Measurements from ENCODE around the gene S100Z. TPM values are rescaled to one million over a fixed set of nuclear protein-coding genes. Genes with fewer than 3 reads are reported as not detected.

Gene S100Z
- total RNA-seq, 1 donor from 2014 or later = not detected

DNA sequence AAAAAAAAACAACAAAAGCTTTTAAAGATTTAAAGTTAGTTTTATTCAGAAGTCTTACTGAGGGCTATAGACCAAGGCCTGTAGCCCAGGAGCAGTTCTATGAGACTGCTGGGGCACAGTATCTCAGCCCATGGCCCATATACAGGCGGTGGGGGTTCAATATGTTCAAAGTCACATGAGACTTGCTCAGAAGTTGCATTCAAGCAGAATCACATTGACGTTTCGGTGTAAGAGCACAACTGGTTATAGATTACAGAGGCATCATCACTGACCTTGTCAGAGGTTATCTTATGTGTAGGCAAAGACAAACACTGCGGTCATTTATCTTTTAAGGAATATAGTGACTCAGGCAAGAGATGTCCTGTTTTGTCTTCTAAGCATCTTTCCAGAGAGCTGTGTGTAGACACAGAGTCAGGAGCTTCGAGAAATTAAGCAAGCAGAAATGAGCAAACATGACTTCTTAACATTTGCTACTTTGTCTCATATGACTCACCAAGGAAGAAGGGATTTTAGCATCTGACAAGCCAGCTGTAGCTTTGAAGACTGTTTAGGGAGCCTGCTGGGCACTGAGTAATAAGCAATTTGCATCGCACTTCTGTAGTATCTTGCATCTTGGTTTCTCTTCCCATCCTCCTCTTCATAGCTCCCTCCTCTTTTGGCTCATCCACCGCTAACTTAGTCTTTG, 43.9 kb upstream of the S100Z start:
- no peaks in the 10 kb centered on the region for H3K27me3 Mint-ChIP-seq (ENCODE audit: low read depth, unreplicated experiment)
- no peaks in the 10 kb centered on the region for H3K36me3 ChIP-seq (ENCODE audit: insufficient read depth, low read length)
- no peak overlapping the region for H2AFZ ChIP-seq (ENCODE audit: low read depth, low read length)
- peaks cover 54% of the 10 kb centered on the region for H3K4me1 Mint-ChIP-seq (ENCODE audit: low read depth, unreplicated experiment)
- H3K9me3 ChIP-seq (ENCODE audit: insufficient read depth, low read depth, low read length) = no peaks in the 10 kb centered on the region
- H3K4me3 ChIP-seq (ENCODE audit: insufficient read depth, low read depth, low read length) = no peak overlapping the region
- peaks cover 60% of the 10 kb centered on the region for H3K4me1 ChIP-seq (ENCODE audit: insufficient read depth, low read length)
- H3K27me3 ChIP-seq (ENCODE audit: insufficient read depth, low read length) = no peaks in the 10 kb centered on the region
- no peaks in the 10 kb centered on the region for H3K79me2 ChIP-seq (ENCODE audit: insufficient read depth, low read length)
- peak overlapping the region; percentile 72 for H3K4me2 ChIP-seq (ENCODE audit: low read length)
- TF ChIP-seq, protein P1, sequence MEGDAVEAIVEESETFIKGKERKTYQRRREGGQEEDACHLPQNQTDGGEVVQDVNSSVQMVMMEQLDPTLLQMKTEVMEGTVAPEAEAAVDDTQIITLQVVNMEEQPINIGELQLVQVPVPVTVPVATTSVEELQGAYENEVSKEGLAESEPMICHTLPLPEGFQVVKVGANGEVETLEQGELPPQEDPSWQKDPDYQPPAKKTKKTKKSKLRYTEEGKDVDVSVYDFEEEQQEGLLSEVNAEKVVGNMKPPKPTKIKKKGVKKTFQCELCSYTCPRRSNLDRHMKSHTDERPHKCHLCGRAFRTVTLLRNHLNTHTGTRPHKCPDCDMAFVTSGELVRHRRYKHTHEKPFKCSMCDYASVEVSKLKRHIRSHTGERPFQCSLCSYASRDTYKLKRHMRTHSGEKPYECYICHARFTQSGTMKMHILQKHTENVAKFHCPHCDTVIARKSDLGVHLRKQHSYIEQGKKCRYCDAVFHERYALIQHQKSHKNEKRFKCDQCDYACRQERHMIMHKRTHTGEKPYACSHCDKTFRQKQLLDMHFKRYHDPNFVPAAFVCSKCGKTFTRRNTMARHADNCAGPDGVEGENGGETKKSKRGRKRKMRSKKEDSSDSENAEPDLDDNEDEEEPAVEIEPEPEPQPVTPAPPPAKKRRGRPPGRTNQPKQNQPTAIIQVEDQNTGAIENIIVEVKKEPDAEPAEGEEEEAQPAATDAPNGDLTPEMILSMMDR (IDR thresholded peaks at IDR 0.05; ENCODE audit: insufficient read depth, low read depth, low read length) = no peak
- TF ChIP-seq EZH2 (IDR thresholded peaks at IDR 0.05; ENCODE audit: insufficient read depth, low read length) = no peak
- H3K4me3 Mint-ChIP-seq (ENCODE audit: unreplicated experiment) = peak overlapping the region; percentile 50
- H4K20me1 ChIP-seq (ENCODE audit: insufficient read depth, low read length) = no peaks in the 10 kb centered on the region
- peak overlapping the region; percentile 76 for H3K9ac ChIP-seq (ENCODE audit: low read length)
- H3K36me3 Mint-ChIP-seq (ENCODE audit: low read depth, unreplicated experiment) = no peaks in the 10 kb centered on the region
- H3K27ac ChIP-seq (ENCODE audit: low read depth, low read length) = peak overlapping the region; percentile 95
- DNase-seq (ENCODE audit: low read depth) (peak; percentile 100), FAIRE-seq (peak; percentile 99)
- H3K27ac Mint-ChIP-seq (ENCODE audit: unreplicated experiment) = peak overlapping the region; percentile 96
- H3K9me3 Mint-ChIP-seq (ENCODE audit: unreplicated experiment) = peaks cover 3% of the 10 kb centered on the region

DNA sequence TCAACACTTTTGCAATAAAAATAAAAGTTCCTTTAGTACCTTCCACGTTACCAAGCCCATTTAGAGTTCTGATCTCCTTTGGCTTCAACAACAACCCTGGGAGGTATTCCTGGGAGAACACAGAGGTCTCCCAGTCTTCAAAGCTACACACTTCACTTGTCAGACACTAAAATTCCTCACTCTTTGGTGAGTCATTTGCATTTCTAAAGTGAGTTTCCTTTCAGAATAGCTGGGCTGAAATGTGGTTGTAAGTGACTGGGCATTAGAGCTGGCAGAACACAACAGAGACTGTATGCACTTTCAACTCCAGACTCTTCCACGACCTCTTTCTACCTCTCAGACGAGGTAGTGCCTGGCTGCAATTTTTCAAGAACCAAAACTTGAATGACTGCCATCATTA, 42.5 kb upstream of the S100Z start:
- peak overlapping the region; percentile 67 for H3K4me2 ChIP-seq (ENCODE audit: low read length)
- Mint-ChIP-seq H3K9me3 (ENCODE audit: unreplicated experiment) (peaks cover 5% of the 10 kb centered on the region), H3K4me1 (ENCODE audit: low read depth, unreplicated experiment) (peaks cover 45% of the 10 kb centered on the region), H3K27ac (ENCODE audit: unreplicated experiment) (peak overlapping the region; percentile 93), H3K27me3 (ENCODE audit: low read depth, unreplicated experiment) (no peaks in the 10 kb centered on the region), H3K4me3 (ENCODE audit: unreplicated experiment) (peak overlapping the region; percentile 2), H3K36me3 (ENCODE audit: low read depth, unreplicated experiment) (no peaks in the 10 kb centered on the region)
- no peaks in the 10 kb centered on the region for H3K36me3 ChIP-seq (ENCODE audit: insufficient read depth, low read length)
- H3K4me3 ChIP-seq (ENCODE audit: insufficient read depth, low read depth, low read length) = no peak overlapping the region
- no peak overlapping the region for H2AFZ ChIP-seq (ENCODE audit: low read depth, low read length)
- peaks cover 51% of the 10 kb centered on the region for H3K4me1 ChIP-seq (ENCODE audit: insufficient read depth, low read length)
- H3K9me3 ChIP-seq (ENCODE audit: insufficient read depth, low read depth, low read length) = no peaks in the 10 kb centered on the region
- DNase-seq (ENCODE audit: low read depth) = peak; percentile 91
- no peaks in the 10 kb centered on the region for H3K27me3 ChIP-seq (ENCODE audit: insufficient read depth, low read length)
- no peaks in the 10 kb centered on the region for H4K20me1 ChIP-seq (ENCODE audit: insufficient read depth, low read length)
- no peaks in the 10 kb centered on the region for H3K79me2 ChIP-seq (ENCODE audit: insufficient read depth, low read length)
- peak overlapping the region; percentile 76 for H3K9ac ChIP-seq (ENCODE audit: low read length)
- H3K27ac ChIP-seq (ENCODE audit: low read depth, low read length) = peak overlapping the region; percentile 95
- FAIRE-seq = peak; percentile 69
- TF ChIP-seq EZH2 (IDR thresholded peaks at IDR 0.05; ENCODE audit: insufficient read depth, low read length) = no peak
- TF ChIP-seq, protein P1 (IDR thresholded peaks at IDR 0.05; ENCODE audit: insufficient read depth, low read depth, low read length) = no peak

DNA sequence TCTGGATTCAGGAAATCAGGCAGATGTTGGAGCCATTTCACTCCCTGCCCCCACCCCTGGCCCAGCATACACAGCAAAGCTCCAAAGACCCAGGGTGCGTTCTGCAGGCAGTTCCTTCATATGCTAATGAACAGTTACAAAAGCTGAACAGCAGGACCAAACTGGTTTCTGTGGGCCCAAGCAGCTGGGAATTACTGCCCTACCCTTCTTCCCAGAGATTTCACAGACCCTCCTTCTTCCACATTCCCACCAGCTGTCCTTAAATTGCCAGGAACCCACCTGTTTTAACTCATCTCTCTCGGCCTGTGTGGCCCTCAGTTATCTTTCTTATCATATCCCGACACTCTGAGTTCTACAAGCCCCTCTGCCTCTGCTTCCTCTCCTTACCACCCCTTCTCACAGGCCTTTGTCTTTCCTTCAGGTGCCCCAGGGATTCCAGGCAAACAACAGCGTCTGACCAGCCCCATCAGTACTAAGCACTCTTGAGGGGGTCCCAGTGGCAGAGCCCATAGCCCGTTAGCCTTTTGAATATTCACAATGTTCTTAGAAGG, 41.6 kb upstream of the S100Z start:
- Mint-ChIP-seq H3K27ac (ENCODE audit: unreplicated experiment) (peak overlapping the region; percentile 93), H3K36me3 (ENCODE audit: low read depth, unreplicated experiment) (no peaks in the 10 kb centered on the region), H3K9me3 (ENCODE audit: unreplicated experiment) (peaks cover 5% of the 10 kb centered on the region), H3K27me3 (ENCODE audit: low read depth, unreplicated experiment) (no peaks in the 10 kb centered on the region), H3K4me1 (ENCODE audit: low read depth, unreplicated experiment) (peaks cover 44% of the 10 kb centered on the region), H3K4me3 (ENCODE audit: unreplicated experiment) (no peak overlapping the region)
- peak overlapping the region; percentile 54 for H2AFZ ChIP-seq (ENCODE audit: low read depth, low read length)
- FAIRE-seq (no peak), DNase-seq (ENCODE audit: low read depth) (no peak)
- no peaks in the 10 kb centered on the region for H3K27me3 ChIP-seq (ENCODE audit: insufficient read depth, low read length)
- H3K27ac ChIP-seq (ENCODE audit: low read depth, low read length) = peak overlapping the region; percentile 95
- H3K9ac ChIP-seq (ENCODE audit: low read length) = peak overlapping the region; percentile 76
- H3K36me3 ChIP-seq (ENCODE audit: insufficient read depth, low read length) = no peaks in the 10 kb centered on the region
- no peaks in the 10 kb centered on the region for H4K20me1 ChIP-seq (ENCODE audit: insufficient read depth, low read length)
- H3K9me3 ChIP-seq (ENCODE audit: insufficient read depth, low read depth, low read length) = no peaks in the 10 kb centered on the region
- peak overlapping the region; percentile 67 for H3K4me2 ChIP-seq (ENCODE audit: low read length)
- TF ChIP-seq EZH2 (IDR thresholded peaks at IDR 0.05; ENCODE audit: insufficient read depth, low read length) = no peak
- TF ChIP-seq, protein P1 (IDR thresholded peaks at IDR 0.05; ENCODE audit: insufficient read depth, low read depth, low read length) = no peak
- no peaks in the 10 kb centered on the region for H3K79me2 ChIP-seq (ENCODE audit: insufficient read depth, low read length)
- H3K4me1 ChIP-seq (ENCODE audit: insufficient read depth, low read length) = peaks cover 51% of the 10 kb centered on the region
- H3K4me3 ChIP-seq (ENCODE audit: insufficient read depth, low read depth, low read length) = no peak overlapping the region

Data from astrocyte (in vitro differentiated cells and primary cell).